Raji (cell line): ENCODE results near the gene FOXC2.

Source experiments
- POLR2A ChIP-seq: IDR thresholded peaks from 2 replicates; pipeline ENCODE4 v1.6.1; 2011; ENCODE audit warnings: low read depth, low read length, control low read depth; ENCODE audit not compliant: insufficient read depth

FOXC2 gene

DNA sequence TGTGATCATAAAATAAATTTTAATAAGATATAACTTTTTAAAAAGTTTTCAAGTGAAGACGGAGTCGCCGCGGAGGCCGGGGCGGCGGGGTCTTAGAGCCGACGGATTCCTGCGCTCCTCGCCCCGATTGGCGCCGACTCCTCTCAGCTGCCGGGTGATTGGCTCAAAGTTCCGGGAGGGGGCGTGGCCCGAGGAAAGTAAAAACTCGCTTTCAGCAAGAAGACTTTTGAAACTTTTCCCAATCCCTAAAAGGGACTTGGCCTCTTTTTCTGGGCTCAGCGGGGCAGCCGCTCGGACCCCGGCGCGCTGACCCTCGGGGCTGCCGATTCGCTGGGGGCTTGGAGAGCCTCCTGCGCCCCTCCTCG is at the start of gene FOXC2:
FOXC2 (plus strand) TSS at position 229 of the 365 bp plus-strand sequence. CDS start 507 bp downstream, outside the sequence.
- no peak for TF ChIP-seq POLR2A

DNA sequence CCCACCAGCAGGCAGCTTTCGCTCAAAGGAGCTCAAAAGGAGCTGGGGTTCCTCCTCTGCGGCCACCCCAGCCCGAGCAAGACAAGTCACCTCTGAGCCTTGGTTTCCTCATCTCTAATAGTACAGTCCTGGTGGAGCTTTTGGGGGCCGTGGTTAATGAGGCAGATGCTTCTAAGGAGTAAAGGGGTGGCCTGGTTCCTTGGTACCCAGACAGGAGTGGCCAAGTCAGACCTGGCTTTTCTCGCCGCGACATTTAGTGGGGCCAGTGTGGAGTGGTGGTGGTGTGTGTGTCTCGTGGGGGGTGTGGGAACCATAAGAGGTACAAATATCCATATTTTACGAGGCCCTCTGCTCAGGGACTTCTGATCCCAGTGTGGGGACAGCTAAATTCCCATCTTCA is 49.6 kb upstream of the FOXC2 start:
- TF ChIP-seq POLR2A: no peak

DNA sequence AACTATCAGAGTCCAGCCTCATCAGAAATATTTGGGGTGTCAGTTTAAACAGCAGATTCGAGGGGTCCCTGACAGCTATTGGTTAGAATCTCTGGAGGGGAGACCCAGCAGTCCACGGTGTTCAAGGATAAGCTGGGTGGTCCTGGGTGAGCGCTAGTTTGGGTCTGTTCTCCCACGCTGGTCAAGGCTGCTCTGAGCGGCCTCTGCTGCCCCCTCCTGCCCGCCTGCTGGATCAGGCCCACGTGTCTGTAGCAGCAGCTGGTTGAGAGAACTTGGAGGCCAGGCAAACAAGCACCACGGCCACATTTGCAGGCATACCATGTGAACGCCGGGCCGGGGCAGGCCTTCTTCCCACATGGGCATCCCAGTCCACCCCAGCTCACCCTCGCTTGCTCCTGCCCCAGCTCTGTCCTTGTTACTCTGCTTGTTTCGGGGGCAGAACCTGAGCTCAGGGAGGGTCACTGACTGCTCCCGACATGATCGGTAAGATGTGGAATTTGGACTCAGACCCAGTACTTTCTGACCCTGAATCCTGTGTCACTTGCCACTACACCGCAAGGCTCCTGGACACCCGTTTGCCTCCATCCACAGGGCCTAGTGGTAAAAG is 48.9 kb upstream of the FOXC2 start:
- no peak for TF ChIP-seq POLR2A

DNA sequence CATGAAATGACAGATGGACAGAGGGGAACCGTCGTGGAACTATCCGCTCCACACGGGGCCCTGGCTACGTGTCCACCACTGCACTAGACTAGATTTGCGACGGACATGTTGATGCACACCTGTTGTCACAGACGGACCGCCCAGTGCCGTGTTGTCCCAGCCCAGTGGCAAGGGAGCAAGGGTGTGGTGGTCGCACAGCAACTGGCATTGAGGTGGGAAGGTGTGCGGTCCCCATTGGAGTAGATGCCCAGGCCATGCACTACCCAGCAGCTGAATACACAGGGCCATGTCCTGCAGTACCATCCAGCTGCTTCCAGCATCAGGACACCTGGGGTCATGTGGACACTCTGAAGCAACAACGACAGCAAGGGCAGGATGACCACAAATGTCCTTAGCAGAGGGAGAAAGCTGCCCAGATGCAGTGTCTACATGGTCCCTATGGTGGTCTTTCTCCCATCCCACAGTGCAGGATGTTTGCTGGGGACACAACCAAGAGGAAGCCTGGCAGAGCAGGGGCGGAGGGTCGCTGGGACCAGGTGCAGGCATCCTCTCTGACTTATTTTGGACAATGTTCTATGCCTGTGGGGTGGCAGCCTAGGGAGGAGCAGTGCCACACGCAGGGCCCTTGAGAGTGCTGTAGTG is 47.5 kb upstream of the FOXC2 start:
- no peak for TF ChIP-seq POLR2A

DNA sequence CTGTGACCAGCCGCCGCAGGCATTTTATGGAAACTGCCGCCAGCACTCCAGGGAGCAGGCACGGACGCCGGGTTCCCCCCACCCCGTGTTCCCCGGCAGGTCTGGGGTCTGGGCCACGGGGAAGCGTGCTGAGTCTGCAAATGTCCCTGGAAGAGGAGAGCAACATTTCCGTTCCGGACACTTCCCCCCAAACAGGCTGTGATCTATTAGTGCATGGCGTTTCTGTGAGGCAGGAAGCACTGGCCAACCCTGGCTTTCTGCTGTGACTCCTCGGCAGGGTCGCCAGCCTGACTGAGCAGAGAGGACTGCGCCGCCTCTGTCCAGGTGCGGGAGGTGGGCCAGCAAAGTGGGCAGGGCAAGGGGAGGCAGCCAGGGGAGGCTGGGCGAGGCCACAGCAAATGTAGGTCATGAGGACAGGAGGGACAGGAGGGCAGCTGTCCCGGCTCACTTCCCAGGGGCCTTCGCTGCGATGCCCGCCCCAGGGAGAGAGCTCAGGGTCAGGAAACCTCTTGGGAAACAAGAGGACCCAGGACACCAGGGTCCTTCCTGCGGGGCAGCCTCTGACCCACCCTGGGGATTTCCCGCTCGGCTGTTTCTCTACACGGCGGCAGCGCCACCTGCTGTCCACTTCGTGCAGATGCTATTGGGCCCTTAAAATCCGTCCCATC is 46.8 kb upstream of the FOXC2 start:
- TF ChIP-seq POLR2A: no peak

DNA sequence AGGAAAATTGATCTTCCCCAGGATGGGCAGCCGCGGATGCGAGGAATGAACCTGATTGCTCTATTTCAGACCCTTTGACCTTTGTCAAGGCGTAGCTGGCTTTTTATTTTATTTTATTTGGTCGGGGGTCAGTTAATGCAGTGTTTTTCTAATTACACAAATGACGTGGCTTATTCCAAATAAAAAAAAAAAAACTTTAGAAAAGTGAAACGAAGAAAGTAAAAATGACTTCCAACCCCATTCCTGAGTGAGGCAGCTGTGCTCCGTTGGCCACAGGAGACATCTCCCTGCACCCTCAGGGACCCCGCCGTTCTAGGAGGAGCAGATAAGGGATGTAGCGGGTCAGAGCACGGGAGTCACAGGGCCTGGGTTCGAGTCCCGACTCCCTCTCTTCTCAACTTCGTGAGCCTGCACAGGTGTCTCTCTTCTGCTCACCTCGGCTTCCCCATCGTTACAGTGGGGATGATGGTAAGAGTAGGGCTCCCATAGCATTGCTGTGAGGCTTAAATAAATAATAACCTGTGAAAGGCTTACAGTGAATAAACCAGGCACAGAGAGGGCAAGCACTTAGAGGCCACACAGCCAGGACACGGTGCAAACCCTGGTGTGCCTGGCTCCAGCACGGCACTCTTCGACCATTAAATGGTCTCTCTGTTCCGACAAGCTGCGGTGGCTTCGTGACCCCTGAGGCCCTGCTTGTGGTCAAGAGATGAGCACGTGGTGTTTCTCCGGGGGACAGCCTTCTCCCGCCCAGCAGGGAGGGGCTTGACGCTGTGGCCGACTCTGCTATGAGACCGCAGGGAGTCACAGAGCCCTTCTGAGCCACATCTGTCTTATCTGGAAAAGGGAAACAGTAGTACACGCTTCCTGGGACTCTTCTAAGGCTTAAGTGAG is 46.1 kb upstream of the FOXC2 start:
- TF ChIP-seq POLR2A: no peak

DNA sequence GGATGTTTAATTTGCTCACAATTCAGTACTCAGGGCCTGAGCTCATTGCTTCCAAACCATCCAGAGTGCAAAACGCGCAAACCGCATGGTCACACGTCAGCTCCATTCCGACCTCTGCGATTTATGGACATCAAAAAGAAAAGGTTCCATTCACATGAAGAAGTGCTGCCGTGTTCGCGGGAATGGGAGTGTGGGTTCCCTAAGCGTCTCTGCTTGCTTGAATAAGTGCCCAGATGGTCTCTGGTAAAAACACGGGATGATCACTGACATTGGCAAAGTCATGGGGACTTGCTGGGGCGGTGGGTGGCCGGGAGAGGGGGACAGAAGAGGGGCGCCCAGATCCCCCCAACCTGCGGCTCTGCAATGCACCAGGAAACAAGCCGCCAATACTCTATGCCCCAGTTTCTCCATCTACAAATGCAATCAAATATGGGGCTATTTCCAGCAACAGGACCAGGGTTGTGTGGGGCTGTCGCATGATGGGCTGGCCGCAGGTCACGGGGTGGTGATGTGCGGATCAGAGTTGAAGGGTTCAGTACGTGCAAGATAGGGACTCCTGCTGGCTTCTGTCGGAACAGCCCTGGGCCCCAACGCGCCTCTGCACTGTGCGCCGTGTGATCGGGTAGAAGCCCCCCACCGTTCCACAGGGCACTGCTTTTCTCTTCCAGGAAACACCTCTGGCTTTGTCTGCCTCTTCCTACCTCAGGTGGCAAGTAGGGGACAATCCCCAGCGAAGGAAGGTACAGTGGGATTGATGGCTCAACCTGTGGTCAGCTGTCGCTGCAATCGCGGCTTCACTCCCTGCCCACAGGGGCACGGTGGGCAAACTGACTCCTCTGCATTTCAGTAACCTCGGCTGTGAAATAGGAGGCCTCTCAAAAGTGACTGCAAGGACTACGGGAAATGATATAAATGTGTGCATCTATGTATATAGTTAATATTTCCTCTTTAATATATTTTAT is 45.1 kb upstream of the FOXC2 start:
- TF ChIP-seq POLR2A: no peak

DNA sequence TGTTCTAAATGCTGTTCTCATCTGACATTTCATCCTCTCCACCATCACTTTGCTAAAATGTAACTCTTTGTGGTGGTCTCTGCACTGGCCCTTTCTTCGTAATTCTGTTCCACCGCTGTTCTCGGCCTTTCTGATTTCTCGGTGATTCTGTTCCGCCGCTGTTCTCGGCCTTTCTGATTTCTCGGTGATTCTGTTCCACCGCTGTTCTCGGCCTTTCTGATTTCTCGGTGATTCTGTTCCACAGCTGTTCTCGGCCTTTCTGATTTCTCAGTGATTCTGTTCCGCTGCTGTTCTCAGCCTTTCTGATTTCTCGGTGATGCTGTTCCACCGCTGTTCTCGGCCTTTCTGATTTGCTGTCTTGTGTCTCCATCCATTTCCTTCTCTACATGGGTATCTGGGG is 44.0 kb upstream of the FOXC2 start:
- TF ChIP-seq POLR2A: no peak

DNA sequence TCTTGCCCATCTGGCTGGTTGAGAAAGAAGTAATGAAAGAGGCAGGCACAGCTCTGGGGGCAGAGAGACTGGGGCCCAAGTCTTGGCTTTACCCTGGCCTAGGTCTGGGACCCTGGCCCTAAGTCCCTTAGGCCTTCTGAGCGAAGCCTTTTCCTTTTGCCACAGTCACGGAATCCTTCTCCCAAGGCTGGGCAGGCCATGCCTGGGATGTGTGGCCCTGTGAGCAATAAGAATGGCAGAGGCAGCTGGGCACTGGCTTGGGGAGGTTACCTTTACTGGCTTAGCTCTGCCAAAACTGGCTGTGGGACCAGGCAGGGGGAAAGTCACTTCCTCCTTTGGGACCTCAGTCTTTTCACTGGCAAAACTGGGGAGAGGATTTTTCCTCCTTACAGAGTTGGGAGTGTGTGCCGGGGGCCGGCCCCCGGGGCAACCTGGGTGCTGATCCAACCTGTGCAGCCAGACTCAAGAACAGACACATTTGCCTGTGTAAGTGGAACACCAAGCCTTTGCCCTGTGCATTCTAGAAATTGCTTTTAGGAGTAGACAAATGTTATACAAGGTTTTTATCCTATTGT is 43.4 kb upstream of the FOXC2 start:
- TF ChIP-seq POLR2A: no peak

DNA sequence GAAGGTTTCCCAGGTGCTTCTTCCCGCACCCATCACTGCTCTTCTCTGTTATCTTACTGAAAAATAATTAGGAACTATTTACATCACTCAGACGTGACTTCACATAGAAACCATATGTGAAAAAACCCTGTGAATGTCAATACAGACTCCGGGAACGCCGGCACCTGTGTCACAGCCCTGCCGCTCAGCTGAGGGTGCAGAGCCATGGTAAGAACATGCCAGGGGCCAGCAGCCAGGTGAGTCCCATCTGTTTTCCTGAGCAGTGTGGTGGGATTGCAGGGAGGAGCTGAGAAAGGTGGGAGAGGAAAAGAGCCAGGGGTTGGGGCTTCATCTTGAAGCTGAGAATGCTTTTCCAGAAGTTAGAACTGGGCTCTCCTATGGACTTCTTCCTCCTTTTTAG is 42.6 kb upstream of the FOXC2 start:
- TF ChIP-seq POLR2A: no peak

DNA sequence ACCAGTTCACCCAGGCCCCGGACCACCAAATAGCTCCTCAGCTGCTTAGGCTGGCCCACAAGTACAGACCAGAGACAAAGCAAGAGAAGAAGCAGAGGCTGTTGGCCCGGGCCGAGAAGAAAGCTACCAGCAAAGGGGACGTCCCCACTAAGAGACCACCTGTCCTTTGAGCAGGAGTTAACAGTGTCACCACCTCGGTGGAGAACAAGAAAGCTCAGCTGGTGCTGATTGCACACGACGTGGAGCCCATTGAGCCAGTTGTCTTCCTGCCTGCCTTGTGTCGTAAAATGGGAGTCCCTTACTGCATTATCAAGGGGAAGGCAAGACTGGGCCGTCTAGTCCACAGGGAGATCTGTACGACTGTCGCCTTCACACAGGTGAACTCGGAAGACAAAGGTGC is 40.9 kb upstream of the FOXC2 start:
- no peak for TF ChIP-seq POLR2A

DNA sequence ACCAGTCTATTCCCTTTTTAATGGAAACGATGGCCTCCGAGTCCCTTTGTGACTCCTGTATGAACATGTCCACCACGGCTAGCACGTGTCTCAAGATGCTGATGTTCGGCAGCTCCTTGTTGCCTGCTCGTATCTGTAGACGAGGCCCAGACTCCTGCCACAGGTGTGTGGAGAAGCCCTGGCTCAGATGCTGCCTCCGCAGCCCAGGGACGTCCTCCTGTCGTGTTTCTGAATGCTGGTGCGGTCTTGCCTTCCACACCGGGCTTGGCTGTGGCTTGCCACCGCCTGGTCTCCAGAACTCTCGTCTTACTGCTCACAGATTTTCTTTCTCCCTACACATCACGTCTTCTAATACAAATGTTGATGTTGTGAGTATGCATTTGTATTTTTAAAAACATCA is 39.3 kb upstream of the FOXC2 start:
- TF ChIP-seq POLR2A: no peak

DNA sequence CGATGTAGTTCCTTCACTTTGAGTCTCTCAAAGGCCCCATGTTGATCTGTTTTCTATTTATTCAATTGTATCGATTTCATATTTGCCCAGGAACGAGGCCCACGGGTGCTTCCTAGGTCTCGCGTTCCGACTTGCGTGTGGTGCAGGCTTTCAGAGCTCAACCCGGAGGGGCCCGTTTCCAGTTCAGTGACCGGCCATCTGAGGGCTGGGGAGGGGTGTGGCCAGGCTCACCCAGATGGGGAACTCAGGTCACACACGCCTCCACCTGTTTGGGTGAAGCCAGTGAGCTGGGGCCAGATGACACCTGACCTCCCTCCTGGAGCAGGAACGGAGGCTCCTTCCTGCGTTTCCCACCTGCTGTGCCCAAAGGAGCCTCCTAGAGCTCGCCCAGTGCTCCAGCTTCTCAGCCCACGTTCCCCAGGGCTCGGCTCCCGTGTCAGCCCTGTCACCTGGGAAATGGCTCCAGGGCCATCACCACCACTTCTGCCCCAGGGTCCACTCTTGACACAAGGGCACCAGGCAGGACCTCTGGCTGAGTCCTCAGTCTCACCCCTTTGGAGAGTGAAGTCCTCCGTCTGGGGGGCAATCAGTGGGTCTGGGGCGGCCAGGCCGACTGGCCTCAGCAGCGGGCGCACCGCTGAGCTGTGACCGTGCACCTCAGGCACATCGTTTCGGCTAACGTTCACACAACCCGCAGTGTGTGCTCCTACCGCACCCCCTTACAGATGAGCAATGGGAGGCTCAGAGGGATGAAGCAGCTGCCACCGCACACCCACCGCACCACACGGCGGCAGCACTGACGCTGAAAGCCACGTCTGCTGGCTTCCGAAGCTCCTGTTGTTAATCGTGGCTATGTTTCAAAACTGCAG is 38.3 kb upstream of the FOXC2 start:
- no peak for TF ChIP-seq POLR2A
